Esophagus muscularis mucosa (tissue), 4 donors: ENCODE data around the gene ULBP2. TPM values are rescaled to one million over a fixed set of nuclear protein-coding genes. Genes with fewer than 3 reads are reported as not detected.
"Not testable (repeated sequence)": the region's sequence is repeated elsewhere in the genome, so short reads cannot be mapped to it uniquely, and the experiment has no call there.

Source experiments
- DNase-seq: peaks from one replicate; pipeline ENCODE4 v3.0.0-alpha.2; 2017; ENCODE audit errors: extremely low spot score
- H3K27ac ChIP-seq, 4 donors: fragments of 200-600 bp; sonication (generic); replicated peaks in 1 of 4; 1 replicate in 3 of 4; 2 replicates in 1 of 4; pipeline ENCODE4 v1.5.1; 2016 to 2019; ENCODE audit warnings: mild to moderate bottlenecking in 1 of 4
- H3K27me3 ChIP-seq, 4 donors: fragments of 200-600 bp; sonication (generic); one replicate each; pipeline versions ENCODE4 v1.5.1 to v1.6.0; 2016 to 2019
- H3K36me3 ChIP-seq, 4 donors: fragments of 200-600 bp; sonication (generic); one replicate each; pipeline ENCODE4 v1.5.1; 2016 to 2019
- H3K4me1 ChIP-seq, 4 donors: fragments of 200-600 bp; sonication (generic); one replicate each; pipeline ENCODE4 v1.5.1; 2016 to 2019
- H3K4me3 ChIP-seq, 4 donors: fragments of 200-600 bp; sonication (generic); 1 replicate in 2 of 4; 2 replicates in 2 of 4; pipeline ENCODE4 v1.5.1; 2016 to 2019; ENCODE audit warnings: mild to moderate bottlenecking in 4 of 4, moderate library complexity in 1 of 4
- H3K9me3 ChIP-seq, 4 donors: fragments of 200-600 bp; sonication (generic); 1 replicate in 3 of 4; 2 replicates in 1 of 4; pipeline ENCODE4 v1.5.1; 2016 to 2019
- CTCF ChIP-seq, 3 experiments: fragments of 200-600 bp in 2 of 3; fragments of 450-650 bp in 1 of 3; sonication (generic) in 2 of 3; IDR thresholded peaks; one replicate each; pipeline ENCODE4 v1.5.1; 2017 to 2019; ENCODE audit warnings: antibody characterized with exemption in 3 of 3, mild to moderate bottlenecking in 2 of 3, moderate library complexity in 1 of 3
- EP300 ChIP-seq: sonication (generic); formaldehyde crosslinking; IDR thresholded peaks from one replicate; pipeline ENCODE4 v1.6.1; 2017; ENCODE audit warnings: antibody characterized with exemption
- POLR2A ChIP-seq: fragments of 450-650 bp; IDR thresholded peaks from one replicate; pipeline ENCODE4 v1.6.1; 2017; ENCODE audit warnings: antibody characterized with exemption, moderate library complexity, mild to moderate bottlenecking, low read depth
- POLR2AphosphoS5 ChIP-seq, 2 donors: sonication (generic); formaldehyde crosslinking; IDR thresholded peaks; one replicate each; pipeline ENCODE4 v1.6.1; 2017; ENCODE audit warnings: antibody characterized with exemption in 2 of 2
- WGBS: methylation state at CpG from one replicate; pipeline ENCODE4 v1.1.5; 2018; 5-methylcytosine and 5-hydroxymethylcytosine counted together
- intact Hi-C: fragments of 100-400 bp; cut with DNase I; formaldehyde crosslinking; loops from one replicate; pipeline ENCODE4 v1.15.1; 2023
- total RNA-seq, 4 donors: library from RNA; depleted of rRNA; stranded (reverse); fragments of >200 nt; gene quantifications; one replicate each; pipeline versions ENCODE4 v1.1.0 to v1.2.1, GENCODE V29; 2016

ULBP2 gene
- total RNA-seq, 4 donors from 2014 or later = 0.39 TPM; not detected in 3

- Histone ChIP-seq H3K4me1 (no peaks in the 10 kb centered on the region), H3K27ac (no peak overlapping the region), H3K36me3 (no peaks in the 10 kb centered on the region), H3K4me3 (no peak overlapping the region), H3K27me3 (no peaks in the 10 kb centered on the region), H3K9me3 (peaks cover 0 to 7% (median 3%) of the 10 kb centered on the region in 4 donors)
- WGBS = no CpG with 5 or more reads among the region's 18 CpGs
- intact Hi-C loops = no loop called here
- no peak for TF ChIP-seq POLR2A
- TF ChIP-seq EP300 = no peak
- TF ChIP-seq CTCF (IDR thresholded peaks at IDR 0.05) = no peak
- no peak for TF ChIP-seq POLR2AphosphoS5 (IDR thresholded peaks at IDR 0.05)
- DNase-seq = no peak
Measured at GRCh38 chr6:149905371-149905910, 36.4 kb upstream of the ULBP2 start.

GRCh38 chr6:149905911-149906371 lies 35.9 kb upstream of the ULBP2 start:
- H3K36me3 ChIP-seq = no peaks in the 10 kb centered on the region
- H3K4me3 ChIP-seq = no peak overlapping the region
- no peak overlapping the region for H3K27ac ChIP-seq
- no peaks in the 10 kb centered on the region for H3K4me1 ChIP-seq
- no peak for TF ChIP-seq CTCF (IDR thresholded peaks at IDR 0.05)
- TF ChIP-seq POLR2AphosphoS5 (IDR thresholded peaks at IDR 0.05) = no peak
- TF ChIP-seq EP300 = no peak
- no peak for TF ChIP-seq POLR2A
- intact Hi-C loops = no loop called here
- DNase-seq = no peak
- 85% methylated on average over 3 of the region's 6 CpGs for WGBS
- H3K27me3 ChIP-seq = no peaks in the 10 kb centered on the region
- H3K9me3 ChIP-seq = peaks cover 0 to 7% (median 3%) of the 10 kb centered on the region in 4 donors

GRCh38 chr6:149906405-149906804 lies 35.4 kb upstream of the ULBP2 start:
- intact Hi-C loops = no loop called here

GRCh38 chr6:149907317-149907716 lies 34.5 kb upstream of the ULBP2 start:
- intact Hi-C loops = no loop called here
- Histone ChIP-seq H3K27me3 (no peaks in the 10 kb centered on the region), H3K27ac (no peak overlapping the region), H3K36me3 (no peaks in the 10 kb centered on the region), H3K4me1 (no peaks in the 10 kb centered on the region), H3K9me3 (peaks cover 0 to 7% (median 3%) of the 10 kb centered on the region in 4 donors), H3K4me3 (no peak overlapping the region)
- 88% methylated on average over 2 of the region's 2 CpGs for WGBS
- TF ChIP-seq CTCF (IDR thresholded peaks at IDR 0.05) (no peak), POLR2A (no peak), POLR2AphosphoS5 (IDR thresholded peaks at IDR 0.05) (no peak)
- no peak for DNase-seq

More at GRCh38 chr6:149906405-149906804, 35.4 kb upstream of the ULBP2 start:
- Histone ChIP-seq H3K27ac (no peak overlapping the region), H3K27me3 (no peaks in the 10 kb centered on the region), H3K9me3 (peaks cover 0 to 7% (median 3%) of the 10 kb centered on the region in 4 donors), H3K4me3 (no peak overlapping the region), H3K36me3 (no peaks in the 10 kb centered on the region), H3K4me1 (no peaks in the 10 kb centered on the region)
- no peak for DNase-seq
- TF ChIP-seq CTCF (IDR thresholded peaks at IDR 0.05) = no peak
- TF ChIP-seq POLR2A = no peak
- TF ChIP-seq EP300 = no peak
- TF ChIP-seq POLR2AphosphoS5 (IDR thresholded peaks at IDR 0.05) = no peak
- WGBS = 96% methylated on average over 4 of the region's 4 CpGs

- 79% methylated on average over 4 of the region's 4 CpGs for WGBS
Measured at GRCh38 chr6:149908480-149908879, 33.3 kb upstream of the ULBP2 start.

More at GRCh38 chr6:149908480-149908879, 33.3 kb upstream of the ULBP2 start:
- H3K4me1 ChIP-seq, H3K27ac ChIP-seq, DNase-seq, H3K4me3 ChIP-seq, H3K36me3 ChIP-seq, H3K9me3 ChIP-seq, H3K27me3 ChIP-seq, intact Hi-C loops: not testable (repeated sequence)
